Left hindlimb (tissue), 1 donor: Measurements from ENCODE around the gene ZNRF3.

Source experiments
- DNase-seq: peaks from one replicate; pipeline ENCODE4 v3.0.0-alpha.2; 2018

The ZNRF3 gene

DNA sequence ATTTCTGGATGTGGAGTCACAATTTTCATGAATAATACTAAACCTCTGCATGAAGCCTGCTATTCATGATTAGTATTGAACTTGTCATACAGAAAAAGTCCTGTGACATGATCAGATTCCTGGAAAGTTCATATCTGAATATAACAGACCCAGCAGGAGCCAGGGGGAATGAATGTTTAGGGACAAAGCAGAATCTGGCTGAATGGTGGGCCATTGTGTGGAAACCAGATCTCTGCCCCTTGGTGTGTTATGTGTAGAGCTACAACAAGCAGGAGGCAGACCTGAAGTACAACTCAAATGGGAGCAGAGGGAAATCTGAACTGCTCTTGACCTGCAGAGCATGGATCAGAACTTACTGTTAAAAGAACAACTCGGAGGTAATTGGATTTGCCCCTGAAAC lies 219.7 kb downstream of the ZNRF3 start:
- no peak for DNase-seq

DNA sequence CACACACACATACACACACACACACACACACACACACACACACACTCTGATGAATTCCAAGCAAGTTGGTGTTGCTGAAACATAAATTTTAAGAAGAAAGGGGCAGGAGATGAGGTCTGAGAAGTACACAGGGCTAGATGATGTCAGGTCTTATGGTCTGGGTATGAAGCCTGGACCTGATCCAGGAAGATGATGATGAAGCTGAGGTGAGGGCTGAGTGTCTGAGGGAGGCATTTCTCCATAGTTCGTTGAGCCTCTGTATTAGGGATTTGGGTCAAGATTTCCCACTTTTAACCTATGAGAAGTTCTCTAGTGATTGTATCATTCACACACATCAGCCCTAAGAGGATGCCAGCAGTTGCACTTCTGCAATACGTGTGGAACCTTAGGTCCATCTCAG lies 222.1 kb downstream of the ZNRF3 start:
- no peak for DNase-seq

DNA sequence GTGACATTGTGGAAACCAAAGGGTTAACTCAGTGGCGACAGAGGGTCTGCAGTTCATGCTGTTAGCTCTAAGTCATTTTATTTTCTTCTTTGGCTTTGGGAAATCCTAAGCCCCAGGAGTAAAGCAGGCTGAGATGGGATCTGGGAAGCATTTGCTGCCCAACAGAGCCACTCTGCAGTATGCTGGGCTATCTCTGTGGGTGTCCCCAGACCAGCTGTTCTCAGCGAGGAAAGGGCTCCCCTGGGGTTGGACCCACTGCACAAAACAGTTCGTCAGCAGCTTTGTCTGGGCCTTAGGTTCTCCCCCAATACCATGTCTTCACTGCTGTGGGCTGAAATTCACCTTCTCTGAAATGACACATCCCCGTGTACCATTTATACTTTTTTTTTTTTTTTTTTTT lies 223.5 kb downstream of the ZNRF3 start:
- DNase-seq, result no peak
